PC-9 (cell line): ENCODE measurements around the gene AGAP3.

Experiments used
- EZH2 ChIP-seq: fragments of 200-600 bp; sonication (generic); IDR thresholded peaks from 2 replicates; pipeline ENCODE4 v1.8.0; 2017; ENCODE audit warnings: antibody characterized with exemption, low read depth
- TF ChIP-seq, protein P1 (sequence below): fragments of 200-600 bp; sonication (generic); conservative IDR thresholded peaks from 2 replicates; pipeline ENCODE4 v1.6.1; 2017; ENCODE audit warnings: mixed run types, antibody characterized with exemption, mild to moderate bottlenecking, moderate library complexity

DNA sequence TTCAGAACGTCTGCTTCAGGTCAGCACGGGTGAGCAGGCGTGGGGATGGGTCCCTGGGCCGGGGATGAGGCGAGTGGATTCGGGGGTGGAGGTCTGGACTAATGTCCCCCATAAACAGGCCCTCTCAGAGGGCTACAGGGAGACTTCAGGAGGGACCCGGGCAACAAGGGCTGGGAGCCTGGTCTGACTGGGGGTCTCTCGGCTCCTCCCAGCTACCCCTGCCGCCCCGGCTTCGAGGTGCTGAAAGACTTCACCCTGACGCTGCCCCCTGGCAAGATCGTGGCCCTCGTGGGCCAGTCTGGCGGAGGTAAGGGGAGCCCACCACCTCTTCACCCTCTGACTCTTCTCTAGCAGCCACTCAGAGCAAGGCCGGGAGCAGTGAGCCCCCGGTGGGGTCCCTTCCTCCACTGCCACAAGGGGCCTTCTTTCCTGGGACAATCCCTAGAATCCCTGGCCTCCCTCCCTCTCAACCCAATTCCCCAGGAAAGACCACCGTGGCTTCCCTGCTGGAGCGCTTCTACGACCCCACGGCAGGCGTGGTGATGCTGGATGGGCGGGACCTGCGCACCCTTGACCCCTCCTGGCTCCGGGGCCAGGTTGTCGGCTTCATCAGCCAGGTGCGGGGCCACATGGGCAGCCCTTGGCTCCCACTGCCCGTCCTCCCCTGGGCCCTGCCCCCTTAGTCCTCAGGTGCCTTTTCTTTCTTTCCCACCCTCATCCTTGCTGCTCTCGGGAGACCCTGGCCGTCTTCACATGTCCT lies 45.5 kb upstream of the AGAP3 start:
- TF ChIP-seq, protein P1, sequence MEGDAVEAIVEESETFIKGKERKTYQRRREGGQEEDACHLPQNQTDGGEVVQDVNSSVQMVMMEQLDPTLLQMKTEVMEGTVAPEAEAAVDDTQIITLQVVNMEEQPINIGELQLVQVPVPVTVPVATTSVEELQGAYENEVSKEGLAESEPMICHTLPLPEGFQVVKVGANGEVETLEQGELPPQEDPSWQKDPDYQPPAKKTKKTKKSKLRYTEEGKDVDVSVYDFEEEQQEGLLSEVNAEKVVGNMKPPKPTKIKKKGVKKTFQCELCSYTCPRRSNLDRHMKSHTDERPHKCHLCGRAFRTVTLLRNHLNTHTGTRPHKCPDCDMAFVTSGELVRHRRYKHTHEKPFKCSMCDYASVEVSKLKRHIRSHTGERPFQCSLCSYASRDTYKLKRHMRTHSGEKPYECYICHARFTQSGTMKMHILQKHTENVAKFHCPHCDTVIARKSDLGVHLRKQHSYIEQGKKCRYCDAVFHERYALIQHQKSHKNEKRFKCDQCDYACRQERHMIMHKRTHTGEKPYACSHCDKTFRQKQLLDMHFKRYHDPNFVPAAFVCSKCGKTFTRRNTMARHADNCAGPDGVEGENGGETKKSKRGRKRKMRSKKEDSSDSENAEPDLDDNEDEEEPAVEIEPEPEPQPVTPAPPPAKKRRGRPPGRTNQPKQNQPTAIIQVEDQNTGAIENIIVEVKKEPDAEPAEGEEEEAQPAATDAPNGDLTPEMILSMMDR: no peak
- TF ChIP-seq EZH2: no peak
